ENCODE measurements around the gene CXCL13.
"Not testable (repeated sequence)": the region's sequence is repeated elsewhere in the genome, so short reads cannot be mapped to it uniquely, and the experiment has no call there.

Gene CXCL13

DNA sequence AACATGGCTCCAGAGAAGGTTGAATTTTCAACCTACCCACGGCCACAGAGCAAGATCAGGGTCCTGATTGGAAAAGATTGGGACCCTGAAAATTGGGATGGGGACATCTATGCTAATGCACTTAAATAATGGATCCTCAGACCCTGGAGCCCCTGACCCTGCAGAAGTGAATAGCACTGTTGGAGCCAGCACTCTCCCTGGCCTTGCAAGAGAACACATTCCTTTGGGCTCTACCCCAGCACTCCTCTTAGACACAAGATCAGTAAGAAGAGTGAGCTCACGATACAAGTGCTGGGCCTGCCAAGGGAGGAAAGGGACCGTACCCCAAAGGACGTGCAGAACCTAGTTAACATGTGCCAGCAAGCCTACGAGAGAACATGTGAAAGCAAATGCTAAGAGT lies 19.9 kb downstream of the CXCL13 start:
- Histone ChIP-seq H3K4me3 (ENCODE audit: insufficient read depth, low read depth, low read length, poor library complexity, severe bottlenecking) (no peak overlapping the region), H3K27ac (ENCODE audit: insufficient read depth, low read length, poor library complexity, severe bottlenecking) (no peak overlapping the region), H3K27me3 (replicated peaks; ENCODE audit: control insufficient read depth, insufficient read depth, low read length, poor library complexity, severe bottlenecking) (no peaks in the 10 kb centered on the region), H3K4me1 (ENCODE audit: control insufficient read depth, insufficient read depth, low read length, poor library complexity, severe bottlenecking) (no peaks in the 10 kb centered on the region), H3K9me3 (ENCODE audit: control insufficient read depth, low read length) (no peaks in the 10 kb centered on the region), H3K36me3 (ENCODE audit: control insufficient read depth, insufficient read depth, low read length) (no peaks in the 10 kb centered on the region)
- no peak for DNase-seq

DNA sequence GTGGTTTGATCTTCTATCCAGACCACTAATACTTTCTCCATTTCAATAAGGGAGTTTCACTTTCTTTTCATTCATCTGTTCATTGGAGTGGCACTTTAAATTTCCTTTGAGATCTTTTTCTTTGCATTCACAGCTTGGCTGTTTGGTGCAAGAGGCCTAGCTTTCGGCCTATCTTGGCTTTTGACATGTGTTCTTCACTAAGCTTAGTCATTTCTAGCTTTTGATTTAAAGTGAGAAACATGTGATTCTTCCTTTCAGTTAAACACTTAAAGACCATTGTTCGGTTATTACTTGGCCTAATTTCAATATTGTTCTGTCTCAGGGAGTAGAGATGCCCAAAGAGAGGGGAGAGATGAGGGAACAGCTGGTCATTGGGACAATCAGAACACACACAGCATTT lies 24.3 kb downstream of the CXCL13 start:
- no peaks in the 10 kb centered on the region for H3K27me3 ChIP-seq (replicated peaks; ENCODE audit: control insufficient read depth, insufficient read depth, low read length, poor library complexity, severe bottlenecking)
- H3K27ac ChIP-seq (ENCODE audit: insufficient read depth, low read length, poor library complexity, severe bottlenecking) = no peak overlapping the region
- DNase-seq = no peak
- H3K36me3 ChIP-seq (ENCODE audit: control insufficient read depth, insufficient read depth, low read length) = no peaks in the 10 kb centered on the region
- H3K9me3 ChIP-seq (ENCODE audit: control insufficient read depth, low read length) = no peaks in the 10 kb centered on the region
- no peak overlapping the region for H3K4me3 ChIP-seq (ENCODE audit: insufficient read depth, low read depth, low read length, poor library complexity, severe bottlenecking)
- H3K4me1 ChIP-seq (ENCODE audit: control insufficient read depth, insufficient read depth, low read length, poor library complexity, severe bottlenecking) = no peaks in the 10 kb centered on the region

GRCh38 chr4:77631276-77631675 lies 25.7 kb downstream of the CXCL13 start:
- Histone ChIP-seq H3K9me3 (ENCODE audit: control insufficient read depth, low read length) (no peaks in the 10 kb centered on the region), H3K27ac (ENCODE audit: insufficient read depth, low read length, poor library complexity, severe bottlenecking) (no peak overlapping the region), H3K4me3 (ENCODE audit: insufficient read depth, low read depth, low read length, poor library complexity, severe bottlenecking) (no peak overlapping the region), H3K4me1 (ENCODE audit: control insufficient read depth, insufficient read depth, low read length, poor library complexity, severe bottlenecking) (no peaks in the 10 kb centered on the region), H3K36me3 (ENCODE audit: control insufficient read depth, insufficient read depth, low read length) (no peaks in the 10 kb centered on the region), H3K27me3 (replicated peaks; ENCODE audit: control insufficient read depth, insufficient read depth, low read length, poor library complexity, severe bottlenecking) (no peaks in the 10 kb centered on the region)
- no peak for DNase-seq

GRCh38 chr4:77634132-77634785 lies 28.6 kb downstream of the CXCL13 start:
- no peaks in the 10 kb centered on the region for H3K9me3 ChIP-seq (ENCODE audit: control insufficient read depth, low read length)
- H3K36me3 ChIP-seq (ENCODE audit: control insufficient read depth, insufficient read depth, low read length) = no peaks in the 10 kb centered on the region
- DNase-seq = no peak
- H3K27ac ChIP-seq (ENCODE audit: insufficient read depth, low read length, poor library complexity, severe bottlenecking) = no peak overlapping the region
- no peaks in the 10 kb centered on the region for H3K4me1 ChIP-seq (ENCODE audit: control insufficient read depth, insufficient read depth, low read length, poor library complexity, severe bottlenecking)
- H3K27me3 ChIP-seq (replicated peaks; ENCODE audit: control insufficient read depth, insufficient read depth, low read length, poor library complexity, severe bottlenecking) = no peaks in the 10 kb centered on the region
- H3K4me3 ChIP-seq (ENCODE audit: insufficient read depth, low read depth, low read length, poor library complexity, severe bottlenecking) = no peak overlapping the region

DNA sequence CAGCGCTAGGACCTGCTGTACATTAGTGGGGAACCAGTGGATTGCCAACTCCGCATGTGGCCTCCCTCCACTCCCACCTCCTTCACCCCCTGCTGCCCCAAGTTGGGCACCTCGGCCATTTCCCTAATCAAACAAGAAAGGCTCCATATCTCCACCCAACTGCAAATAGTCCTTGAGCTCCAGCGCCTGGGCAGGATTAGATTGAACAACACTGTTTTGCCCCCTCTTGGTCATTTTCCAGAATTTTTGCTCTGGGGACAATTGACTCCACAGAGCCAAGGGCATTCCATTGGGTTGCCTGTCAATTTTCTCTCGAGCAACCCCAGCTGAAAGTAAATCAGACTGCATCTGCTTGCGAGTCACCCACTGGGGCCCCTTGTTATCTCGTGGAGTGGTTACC lies 29.6 kb downstream of the CXCL13 start:
- no peaks in the 10 kb centered on the region for H3K9me3 ChIP-seq (ENCODE audit: control insufficient read depth, low read length)
- DNase-seq = no peak
- H3K4me3 ChIP-seq (ENCODE audit: insufficient read depth, low read depth, low read length, poor library complexity, severe bottlenecking) = no peak overlapping the region
- H3K4me1 ChIP-seq (ENCODE audit: control insufficient read depth, insufficient read depth, low read length, poor library complexity, severe bottlenecking) = no peaks in the 10 kb centered on the region
- no peak overlapping the region for H3K27ac ChIP-seq (ENCODE audit: insufficient read depth, low read length, poor library complexity, severe bottlenecking)
- no peaks in the 10 kb centered on the region for H3K27me3 ChIP-seq (replicated peaks; ENCODE audit: control insufficient read depth, insufficient read depth, low read length, poor library complexity, severe bottlenecking)
- no peaks in the 10 kb centered on the region for H3K36me3 ChIP-seq (ENCODE audit: control insufficient read depth, insufficient read depth, low read length)

GRCh38 chr4:77635876-77636275 lies 30.3 kb downstream of the CXCL13 start:
- Histone ChIP-seq H3K9me3 (ENCODE audit: control insufficient read depth, low read length) (no peaks in the 10 kb centered on the region), H3K4me1 (ENCODE audit: control insufficient read depth, insufficient read depth, low read length, poor library complexity, severe bottlenecking) (no peaks in the 10 kb centered on the region), H3K27ac (ENCODE audit: insufficient read depth, low read length, poor library complexity, severe bottlenecking) (no peak overlapping the region), H3K4me3 (ENCODE audit: insufficient read depth, low read depth, low read length, poor library complexity, severe bottlenecking) (no peak overlapping the region), H3K27me3 (replicated peaks; ENCODE audit: control insufficient read depth, insufficient read depth, low read length, poor library complexity, severe bottlenecking) (no peaks in the 10 kb centered on the region), H3K36me3 (ENCODE audit: control insufficient read depth, insufficient read depth, low read length) (no peaks in the 10 kb centered on the region)
- DNase-seq = no peak

DNA sequence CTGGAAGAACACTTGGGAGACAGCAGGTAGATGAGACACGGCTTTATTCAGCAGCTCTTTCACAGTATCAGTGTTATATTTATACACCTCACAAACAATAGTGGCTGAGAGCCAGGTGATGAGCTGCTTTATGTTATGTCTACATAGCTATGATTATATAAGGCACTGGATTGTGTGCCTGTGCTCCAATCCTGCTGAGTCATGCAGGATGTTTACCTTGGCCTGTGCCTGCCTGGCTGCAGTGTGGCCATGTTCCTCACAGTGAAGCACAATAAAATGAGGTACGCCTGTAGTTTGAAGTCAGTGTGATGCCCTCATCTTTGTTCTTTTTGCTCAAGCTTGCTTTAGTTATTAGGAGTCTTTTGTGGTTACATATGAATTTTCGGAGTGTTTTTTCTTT lies 31.3 kb downstream of the CXCL13 start:
- Histone ChIP-seq H3K27me3 (replicated peaks; ENCODE audit: control insufficient read depth, insufficient read depth, low read length, poor library complexity, severe bottlenecking) (no peaks in the 10 kb centered on the region), H3K4me1 (ENCODE audit: control insufficient read depth, insufficient read depth, low read length, poor library complexity, severe bottlenecking) (no peaks in the 10 kb centered on the region), H3K4me3 (ENCODE audit: insufficient read depth, low read depth, low read length, poor library complexity, severe bottlenecking) (no peak overlapping the region), H3K27ac (ENCODE audit: insufficient read depth, low read length, poor library complexity, severe bottlenecking) (no peak overlapping the region), H3K36me3 (ENCODE audit: control insufficient read depth, insufficient read depth, low read length) (no peaks in the 10 kb centered on the region), H3K9me3 (ENCODE audit: control insufficient read depth, low read length) (no peaks in the 10 kb centered on the region)
- DNase-seq = no peak

DNA sequence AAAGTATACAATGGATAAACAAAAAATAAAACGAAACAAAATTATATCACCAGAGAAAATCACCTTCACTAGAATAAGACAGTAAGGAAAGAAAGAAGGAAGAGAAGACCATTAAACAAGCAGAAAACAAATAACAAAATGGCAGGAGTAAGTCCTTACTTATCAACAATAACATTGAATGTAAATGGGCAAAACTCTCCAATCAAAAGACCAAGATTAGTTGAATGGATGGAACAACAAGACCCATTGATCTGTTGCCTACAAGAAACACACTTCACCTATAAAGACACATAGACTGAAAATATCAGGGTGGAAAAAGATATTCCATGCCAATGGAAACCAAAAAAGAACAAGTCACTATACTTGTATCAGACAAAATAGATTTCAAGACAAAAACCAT lies 38.4 kb downstream of the CXCL13 start:
- H3K27me3 ChIP-seq (replicated peaks; ENCODE audit: control insufficient read depth, insufficient read depth, low read length, poor library complexity, severe bottlenecking); H3K36me3 ChIP-seq (ENCODE audit: control insufficient read depth, insufficient read depth, low read length); DNase-seq; H3K4me3 ChIP-seq (ENCODE audit: insufficient read depth, low read depth, low read length, poor library complexity, severe bottlenecking); H3K27ac ChIP-seq (ENCODE audit: insufficient read depth, low read length, poor library complexity, severe bottlenecking); H3K9me3 ChIP-seq (ENCODE audit: control insufficient read depth, low read length); H3K4me1 ChIP-seq (ENCODE audit: control insufficient read depth, insufficient read depth, low read length, poor library complexity, severe bottlenecking): not testable (repeated sequence)

GRCh38 chr4:77650787-77651186 lies 45.2 kb downstream of the CXCL13 start:
- H3K9me3 ChIP-seq (ENCODE audit: control insufficient read depth, low read length) = no peaks in the 10 kb centered on the region
- H3K27ac ChIP-seq (ENCODE audit: insufficient read depth, low read length, poor library complexity, severe bottlenecking) = no peak overlapping the region
- DNase-seq = no peak
- H3K4me3 ChIP-seq (ENCODE audit: insufficient read depth, low read depth, low read length, poor library complexity, severe bottlenecking) = no peak overlapping the region
- no peaks in the 10 kb centered on the region for H3K27me3 ChIP-seq (replicated peaks; ENCODE audit: control insufficient read depth, insufficient read depth, low read length, poor library complexity, severe bottlenecking)
- no peaks in the 10 kb centered on the region for H3K36me3 ChIP-seq (ENCODE audit: control insufficient read depth, insufficient read depth, low read length)
- no peaks in the 10 kb centered on the region for H3K4me1 ChIP-seq (ENCODE audit: control insufficient read depth, insufficient read depth, low read length, poor library complexity, severe bottlenecking)

GRCh38 chr4:77651820-77652219 lies 46.2 kb downstream of the CXCL13 start:
- Histone ChIP-seq H3K9me3 (ENCODE audit: control insufficient read depth, low read length) (no peaks in the 10 kb centered on the region), H3K27me3 (replicated peaks; ENCODE audit: control insufficient read depth, insufficient read depth, low read length, poor library complexity, severe bottlenecking) (no peaks in the 10 kb centered on the region), H3K36me3 (ENCODE audit: control insufficient read depth, insufficient read depth, low read length) (no peaks in the 10 kb centered on the region), H3K4me1 (ENCODE audit: control insufficient read depth, insufficient read depth, low read length, poor library complexity, severe bottlenecking) (no peaks in the 10 kb centered on the region), H3K27ac (ENCODE audit: insufficient read depth, low read length, poor library complexity, severe bottlenecking) (no peak overlapping the region), H3K4me3 (ENCODE audit: insufficient read depth, low read depth, low read length, poor library complexity, severe bottlenecking) (no peak overlapping the region)
- DNase-seq = no peak
